ENCODE data around the gene PROCA1.
"Not testable (repeated sequence)": the region's sequence is repeated elsewhere in the genome, so short reads cannot be mapped to it uniquely, and the experiment has no call there.

Gene PROCA1

DNA sequence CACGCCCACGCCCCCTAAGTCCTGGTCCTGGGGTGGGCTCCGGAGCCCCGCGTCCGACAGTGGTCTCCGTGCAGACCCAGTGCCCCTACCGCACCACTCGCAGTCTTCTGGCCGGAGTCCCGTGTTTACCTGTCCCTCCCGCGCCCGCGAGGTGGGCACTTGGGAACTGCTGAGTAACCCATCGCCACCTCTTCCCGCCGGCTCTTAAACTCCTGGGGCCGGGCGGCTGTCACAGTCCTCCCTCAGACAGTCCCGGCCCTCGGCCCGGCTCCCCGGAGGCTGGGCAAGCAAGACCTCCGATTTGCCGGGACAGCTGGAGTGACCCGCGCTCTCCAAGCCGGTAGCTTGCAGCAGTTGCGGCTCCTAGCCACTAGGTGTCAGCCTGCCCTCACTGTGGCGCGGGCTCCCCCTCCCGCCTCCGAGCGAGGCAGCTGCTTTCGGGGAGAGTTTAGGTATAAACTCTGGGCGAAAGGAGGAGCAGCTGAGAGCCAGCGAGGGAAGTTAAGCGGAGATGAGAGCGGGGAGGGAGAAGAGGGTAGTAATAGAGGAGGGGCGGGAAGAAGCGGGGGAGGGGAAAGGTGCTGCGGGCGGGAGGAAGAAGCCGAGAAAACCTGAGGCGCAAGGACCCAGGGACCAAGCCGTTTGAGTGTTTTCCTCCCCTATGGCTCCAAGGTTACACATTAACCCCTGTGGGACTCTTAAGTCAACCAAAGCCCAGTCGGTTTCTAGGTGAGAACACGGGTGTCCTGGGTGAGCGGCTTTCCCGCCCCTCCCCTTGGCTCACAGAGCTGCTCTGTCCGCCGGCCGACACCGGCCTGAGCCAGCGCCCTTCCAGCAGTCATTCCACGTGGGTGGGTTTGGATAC is 15.2 kb upstream of the PROCA1 start:
- H3K27me3 Mint-ChIP-seq (ENCODE audit: low read depth), result no peaks in the 10 kb centered on the region
- peaks cover 31% of the 10 kb centered on the region for H3K4me1 Mint-ChIP-seq
- TF ChIP-seq, protein P1, sequence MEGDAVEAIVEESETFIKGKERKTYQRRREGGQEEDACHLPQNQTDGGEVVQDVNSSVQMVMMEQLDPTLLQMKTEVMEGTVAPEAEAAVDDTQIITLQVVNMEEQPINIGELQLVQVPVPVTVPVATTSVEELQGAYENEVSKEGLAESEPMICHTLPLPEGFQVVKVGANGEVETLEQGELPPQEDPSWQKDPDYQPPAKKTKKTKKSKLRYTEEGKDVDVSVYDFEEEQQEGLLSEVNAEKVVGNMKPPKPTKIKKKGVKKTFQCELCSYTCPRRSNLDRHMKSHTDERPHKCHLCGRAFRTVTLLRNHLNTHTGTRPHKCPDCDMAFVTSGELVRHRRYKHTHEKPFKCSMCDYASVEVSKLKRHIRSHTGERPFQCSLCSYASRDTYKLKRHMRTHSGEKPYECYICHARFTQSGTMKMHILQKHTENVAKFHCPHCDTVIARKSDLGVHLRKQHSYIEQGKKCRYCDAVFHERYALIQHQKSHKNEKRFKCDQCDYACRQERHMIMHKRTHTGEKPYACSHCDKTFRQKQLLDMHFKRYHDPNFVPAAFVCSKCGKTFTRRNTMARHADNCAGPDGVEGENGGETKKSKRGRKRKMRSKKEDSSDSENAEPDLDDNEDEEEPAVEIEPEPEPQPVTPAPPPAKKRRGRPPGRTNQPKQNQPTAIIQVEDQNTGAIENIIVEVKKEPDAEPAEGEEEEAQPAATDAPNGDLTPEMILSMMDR (IDR thresholded peaks at IDR 0.05; ENCODE audit: unreplicated experiment in 3 of 3), result peak; percentile 98 to 99 (median 99)
- no peaks in the 10 kb centered on the region for H3K9me3 Mint-ChIP-seq
- peak overlapping the region; percentile 71 to 97 (median 91) for H3K27ac Mint-ChIP-seq
- H3K4me3 Mint-ChIP-seq, result peak overlapping the region; percentile 96 to 99 (median 98)
- peaks cover 30% of the 10 kb centered on the region for H3K36me3 Mint-ChIP-seq (ENCODE audit: low read depth)

DNA sequence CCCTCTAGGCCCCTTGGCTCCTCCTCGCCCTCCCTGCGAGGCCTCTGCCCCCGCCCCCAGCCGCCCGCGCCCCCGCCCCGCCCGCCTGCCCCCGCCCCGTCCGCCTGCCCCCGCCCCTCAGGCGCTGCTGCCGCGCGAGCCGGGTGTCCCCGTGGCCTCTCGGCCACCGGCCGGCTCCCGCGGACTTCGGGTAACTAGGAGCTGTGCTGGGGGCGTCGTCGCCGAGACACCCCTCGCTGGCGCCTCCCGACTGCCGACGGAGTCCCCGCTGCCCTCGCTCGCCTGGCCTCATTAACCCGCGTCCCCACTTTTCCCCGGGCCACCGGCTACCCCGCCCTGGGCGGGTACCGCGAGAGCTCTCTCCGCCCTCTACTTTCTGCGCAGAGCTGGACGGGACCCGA is 14.5 kb upstream of the PROCA1 start, which contains the start of gene TLCD1:
Gene TLCD1 (minus strand): TSS at position 8 of the 401 bp plus-strand sequence. CDS start 136 bp downstream, outside the sequence.
- H3K27me3 Mint-ChIP-seq (ENCODE audit: low read depth), result no peaks in the 10 kb centered on the region
- TF ChIP-seq, protein P1 (IDR thresholded peaks at IDR 0.05; ENCODE audit: unreplicated experiment in 3 of 3), result no peak
- H3K4me1 Mint-ChIP-seq, result peaks cover 36% of the 10 kb centered on the region
- peak within 1 kb of the TSS; percentile 71 to 97 (median 95) for H3K27ac Mint-ChIP-seq
- peaks cover 34% of the 10 kb centered on the region for H3K36me3 Mint-ChIP-seq (ENCODE audit: low read depth)
- H3K9me3 Mint-ChIP-seq, result no peaks in the 10 kb centered on the region
- peak within 1 kb of the TSS; percentile 96 to 99 (median 98) for H3K4me3 Mint-ChIP-seq

DNA sequence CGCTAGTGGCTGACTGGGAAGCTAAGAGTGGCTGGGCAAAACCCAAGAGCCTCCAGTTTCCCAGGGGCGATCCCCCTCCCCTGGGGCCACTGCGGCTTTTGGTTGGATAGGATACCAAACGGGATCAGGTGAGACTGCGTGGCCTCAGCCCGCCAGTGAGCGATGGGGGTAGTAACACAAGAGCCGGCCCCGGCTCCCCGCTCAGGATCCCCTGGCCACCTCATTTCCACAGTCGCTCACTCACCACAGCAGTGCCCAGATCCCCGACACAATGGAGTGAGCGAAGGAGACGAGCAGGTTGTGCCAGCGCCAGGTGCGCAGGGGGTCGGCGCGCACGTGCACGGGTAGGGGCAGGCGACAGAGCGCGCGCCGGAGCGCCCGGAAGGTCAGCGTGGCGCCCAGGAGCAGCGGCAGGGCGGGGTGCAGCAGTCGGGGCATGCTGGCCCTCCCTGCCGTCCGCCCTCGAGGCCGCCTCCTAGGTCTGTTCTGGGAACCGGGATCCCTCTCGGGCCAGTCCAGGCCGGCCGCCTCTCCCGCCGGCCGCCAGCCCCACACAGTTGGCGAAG is 14.1 kb upstream of the PROCA1 start:
- H3K9me3 Mint-ChIP-seq, result no peaks in the 10 kb centered on the region
- H3K4me3 Mint-ChIP-seq, result peak overlapping the region; percentile 85 to 92 (median 86)
- H3K36me3 Mint-ChIP-seq (ENCODE audit: low read depth), result peaks cover 39% of the 10 kb centered on the region
- H3K27ac Mint-ChIP-seq, result peak overlapping the region; percentile 70 to 95 (median 88)
- TF ChIP-seq, protein P1 (IDR thresholded peaks at IDR 0.05; ENCODE audit: unreplicated experiment in 3 of 3), result no peak
- H3K4me1 Mint-ChIP-seq, result peaks cover 41% of the 10 kb centered on the region
- H3K27me3 Mint-ChIP-seq (ENCODE audit: low read depth), result no peaks in the 10 kb centered on the region

DNA sequence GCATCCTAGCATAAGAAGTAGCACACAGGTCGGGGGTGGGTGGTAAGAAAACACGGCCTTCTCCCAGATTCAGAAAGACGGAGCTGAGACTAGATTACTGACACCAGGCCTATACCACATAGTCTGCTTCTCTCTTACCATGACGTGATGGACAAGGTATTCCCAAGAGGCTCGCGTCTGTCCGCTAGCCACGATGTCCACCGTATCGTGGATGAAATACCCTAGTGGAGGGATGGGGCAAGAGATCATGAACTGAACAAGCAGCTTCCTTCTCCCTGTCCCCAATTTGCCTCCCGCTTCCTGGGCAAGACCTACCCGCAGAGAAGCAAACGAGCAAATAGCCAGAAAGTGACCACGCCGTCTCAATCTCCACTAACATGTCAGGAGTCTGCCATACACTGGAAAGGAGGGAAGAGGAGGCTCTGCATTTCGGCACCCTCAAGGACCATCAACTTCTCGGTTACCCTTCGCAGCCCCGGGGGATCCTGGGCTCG is 13.5 kb upstream of the PROCA1 start:
- Mint-ChIP-seq H3K4me3 (peak overlapping the region; percentile 85 to 92 (median 86)), H3K27me3 (ENCODE audit: low read depth) (no peaks in the 10 kb centered on the region), H3K9me3 (no peaks in the 10 kb centered on the region), H3K27ac (peak overlapping the region; percentile 70 to 95 (median 88)), H3K36me3 (ENCODE audit: low read depth) (peaks cover 45% of the 10 kb centered on the region), H3K4me1 (peaks cover 46% of the 10 kb centered on the region)
- TF ChIP-seq, protein P1 (IDR thresholded peaks at IDR 0.05; ENCODE audit: unreplicated experiment in 3 of 3), result no peak

DNA sequence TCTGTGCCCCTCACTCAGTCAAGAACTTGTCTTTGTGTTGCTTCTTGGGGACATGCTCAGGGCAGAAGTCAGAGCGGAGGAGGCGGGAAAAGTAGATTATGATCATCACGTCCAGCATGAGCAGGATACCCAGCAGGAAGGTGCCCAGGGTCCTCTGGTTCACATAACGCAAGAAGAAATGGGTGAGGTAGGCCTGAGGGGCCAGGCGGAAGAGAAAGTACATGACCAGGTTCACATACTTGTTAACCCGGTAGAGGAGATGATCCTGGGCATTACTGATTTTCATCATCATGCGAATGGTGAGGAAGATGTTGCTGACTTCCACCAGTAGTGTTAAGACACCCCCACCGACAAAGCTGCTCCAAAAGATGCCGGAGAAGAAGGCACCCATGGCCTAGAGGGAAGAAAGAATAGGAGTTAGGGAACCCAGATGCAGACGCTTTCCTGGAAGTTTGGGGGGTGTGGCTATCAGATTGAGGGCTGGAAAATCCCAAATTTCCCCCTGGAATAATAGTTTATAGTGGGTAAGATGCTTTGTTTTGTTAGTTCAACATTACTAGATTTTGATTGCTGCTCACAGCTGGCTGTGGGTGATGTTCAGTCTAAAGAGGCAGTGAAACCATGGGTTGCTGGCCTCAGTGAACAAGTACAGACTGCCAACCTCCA is 12.9 kb upstream of the PROCA1 start:
- Mint-ChIP-seq H3K27me3 (ENCODE audit: low read depth) (no peaks in the 10 kb centered on the region), H3K9me3 (no peaks in the 10 kb centered on the region), H3K4me1 (peaks cover 51% of the 10 kb centered on the region), H3K27ac (peak overlapping the region; percentile 70 to 95 (median 88)), H3K36me3 (ENCODE audit: low read depth) (peaks cover 50% of the 10 kb centered on the region), H3K4me3 (peak overlapping the region; percentile 85 to 92 (median 86))
- TF ChIP-seq, protein P1 (IDR thresholded peaks at IDR 0.05; ENCODE audit: unreplicated experiment in 3 of 3), result no peak

DNA sequence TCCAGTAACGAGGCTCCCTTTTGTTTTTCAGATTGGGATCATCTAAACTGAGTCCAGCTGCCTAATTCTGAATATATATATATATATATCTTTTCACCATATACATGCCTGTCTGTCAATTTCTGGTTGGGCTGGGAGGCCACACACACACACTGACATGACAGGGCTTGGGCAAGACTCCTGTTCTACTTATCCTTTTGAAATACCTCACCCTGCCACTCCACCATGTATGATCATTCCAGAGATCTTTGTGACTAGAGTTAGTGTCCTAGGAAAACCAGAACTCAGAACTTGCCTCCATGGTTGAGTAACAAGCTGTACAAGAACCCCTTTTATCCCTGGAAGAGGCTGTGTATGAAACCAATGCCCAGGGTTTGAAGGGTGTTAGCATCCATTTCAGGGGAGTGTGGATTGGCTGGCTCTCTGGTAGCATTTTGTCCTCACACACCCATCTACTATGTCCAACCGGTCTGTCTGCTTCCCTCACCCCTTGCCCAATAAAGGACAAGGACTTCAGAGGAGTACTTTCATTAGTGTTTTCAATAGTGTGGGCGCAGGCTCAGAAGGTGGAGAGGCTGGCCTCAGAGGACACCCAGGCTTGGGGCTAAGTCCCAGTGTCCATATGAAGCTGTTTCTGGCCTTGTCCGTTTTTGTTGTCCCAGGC is 12.3 kb upstream of the PROCA1 start:
- Mint-ChIP-seq H3K36me3 (ENCODE audit: low read depth) (peaks cover 51% of the 10 kb centered on the region), H3K4me1 (peaks cover 55% of the 10 kb centered on the region), H3K27ac (peak overlapping the region; percentile 70 to 95 (median 88)), H3K4me3 (peak overlapping the region; percentile 85 to 92 (median 86))
- H3K27me3 Mint-ChIP-seq (ENCODE audit: low read depth); H3K9me3 Mint-ChIP-seq: not testable (repeated sequence)
